Kidney (tissue), 14 donors: ENCODE results near the gene LCAT. TPM values are rescaled to one million over a fixed set of nuclear protein-coding genes. Genes with fewer than 3 reads are reported as not detected.

Source experiments
- DNase-seq, 5 donors: peaks; one replicate each; pipeline ENCODE4 v3.0.0-alpha.2; 2013 to 2020
- FAIRE-seq: peaks from 2 replicates; lab custom pipeline; 2012; peaks lifted over from hg19 to GRCh38; lab: Jason Lieb, UNC
- H3K27ac ChIP-seq, 2 donors: one replicate each; pipeline ENCODE4 v1.7.0; 2013; ENCODE audit warnings: low read depth in 2 of 2, low read length in 2 of 2, inconsistent platforms in 1 of 2
- H3K27me3 ChIP-seq: one replicate; pipeline ENCODE4 v1.7.1; 2013; ENCODE audit warnings: low read length, inconsistent platforms; ENCODE audit not compliant: control insufficient read depth, insufficient read depth
- H3K36me3 ChIP-seq, 3 donors: one replicate each; pipeline versions ENCODE4 v1.7.0 to v1.7.1; 2013; ENCODE audit warnings: low read length in 3 of 3, control low read depth in 1 of 3, inconsistent platforms in 1 of 3; ENCODE audit not compliant: insufficient read depth in 3 of 3, control insufficient read depth in 2 of 3
- H3K4me1 ChIP-seq, 3 donors: one replicate each; pipeline versions ENCODE4 v1.7.0 to v1.7.1; 2013; ENCODE audit warnings: low read length in 3 of 3, inconsistent platforms in 1 of 3, low read depth in 1 of 3; ENCODE audit not compliant: control insufficient read depth in 2 of 3, insufficient read depth in 2 of 3
- H3K4me3 ChIP-seq, 3 donors: one replicate each; pipeline versions ENCODE4 v1.7.0 to v1.8.1; 2013; ENCODE audit warnings: low read length in 3 of 3, control low read depth in 1 of 3, inconsistent platforms in 1 of 3
- H3K9ac ChIP-seq, 3 donors: one replicate each; pipeline versions ENCODE4 v1.7.0 to v1.7.1; 2013; ENCODE audit warnings: low read length in 3 of 3, control low read depth in 1 of 3, inconsistent platforms in 1 of 3
- H3K9me3 ChIP-seq, 3 donors: one replicate each; pipeline versions ENCODE4 v1.7.0 to v1.7.1; 2013; ENCODE audit warnings: low read length in 3 of 3, control low read depth in 1 of 3, inconsistent platforms in 1 of 3; ENCODE audit not compliant: control insufficient read depth in 2 of 3, insufficient read depth in 1 of 3
- intact Hi-C: fragments of 100-400 bp; cut with DNase I; formaldehyde crosslinking; loops from one replicate; pipeline ENCODE4 v1.11.1; 2022
- polyA plus RNA-seq: library from polyadenylated mRNA; stranded (reverse); fragments of 350-450 nt; fragmentation: Illumina TruSeq; extraction: RNeasy Lipid Tissue Mini Kit (QIAGEN cat#74804); gene quantifications from one replicate; pipeline ENCODE4 v1.2.3, GENCODE V29; 2014; ENCODE audit warnings: low read depth, low replicate concordance; ENCODE audit not compliant: insufficient read depth
- total RNA-seq: library from RNA; stranded (reverse); fragmentation: NEBNext Ultra II Directional; extraction: Animal tissue kit (Norgen Biotek cat#: 25700); gene quantifications from one replicate; pipeline ENCODE4 v1.2.1, GENCODE V29; 2021
- TF ChIP-seq, protein P1 (sequence below): IDR thresholded peaks from 3 replicates; pipeline ENCODE4 v1.5.1; 2012; ENCODE audit warnings: mild to moderate bottlenecking, moderate library complexity, borderline replicate concordance; ENCODE audit not compliant: insufficient read depth; ENCODE audit errors: extremely low read depth
- donor health status: control.
- donor health status: control.
- donor health status: control.
- donor health status: control.
- donor health status: control.
- donor health status: DM: yes; HTN: yes; CAD: no.
- donor health status: Normal renal cell carcinoma (clear cell type).

Gene LCAT
- total and polyA plus RNA-seq, 2 donors from 2014 or later: 10.2 to 27.4 TPM

DNA sequence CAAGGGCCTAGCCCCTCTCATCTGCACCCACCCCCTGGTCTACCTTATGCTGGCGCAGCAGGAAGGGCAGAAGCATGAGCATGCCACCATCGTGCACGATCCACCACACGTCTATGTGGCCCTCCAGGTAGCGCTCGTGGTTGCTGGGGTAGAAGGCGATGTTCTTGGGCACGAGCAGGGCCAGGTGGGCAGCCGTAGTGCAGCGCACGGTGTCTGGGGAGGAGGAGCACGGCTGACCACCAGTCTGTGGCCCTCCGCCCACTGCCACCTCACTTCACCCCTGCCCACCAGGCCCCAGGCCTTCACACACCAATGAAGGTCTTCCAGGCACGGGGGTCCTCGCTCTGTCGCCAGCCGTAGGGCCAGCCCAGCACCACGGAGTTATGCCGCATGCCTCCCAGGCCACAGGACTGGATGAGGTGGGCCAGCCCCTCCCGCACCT, 2.2 kb upstream of the LCAT start:
- DNase-seq (peak in 1 of 5 donors; percentile 63), FAIRE-seq (no peak)
- Histone ChIP-seq H3K27me3 (no peaks in the 10 kb centered on the region), H3K4me1 (no peaks in the 10 kb centered on the region), H3K9ac (no peak overlapping the region), H3K4me3 (no peak overlapping the region), H3K27ac (no peak overlapping the region), H3K9me3 (no peaks in the 10 kb centered on the region), H3K36me3 (peaks cover 0 to 52% (median 9%) of the 10 kb centered on the region in 3 donors)
- intact Hi-C loops: no loop called here
- TF ChIP-seq, protein P1, sequence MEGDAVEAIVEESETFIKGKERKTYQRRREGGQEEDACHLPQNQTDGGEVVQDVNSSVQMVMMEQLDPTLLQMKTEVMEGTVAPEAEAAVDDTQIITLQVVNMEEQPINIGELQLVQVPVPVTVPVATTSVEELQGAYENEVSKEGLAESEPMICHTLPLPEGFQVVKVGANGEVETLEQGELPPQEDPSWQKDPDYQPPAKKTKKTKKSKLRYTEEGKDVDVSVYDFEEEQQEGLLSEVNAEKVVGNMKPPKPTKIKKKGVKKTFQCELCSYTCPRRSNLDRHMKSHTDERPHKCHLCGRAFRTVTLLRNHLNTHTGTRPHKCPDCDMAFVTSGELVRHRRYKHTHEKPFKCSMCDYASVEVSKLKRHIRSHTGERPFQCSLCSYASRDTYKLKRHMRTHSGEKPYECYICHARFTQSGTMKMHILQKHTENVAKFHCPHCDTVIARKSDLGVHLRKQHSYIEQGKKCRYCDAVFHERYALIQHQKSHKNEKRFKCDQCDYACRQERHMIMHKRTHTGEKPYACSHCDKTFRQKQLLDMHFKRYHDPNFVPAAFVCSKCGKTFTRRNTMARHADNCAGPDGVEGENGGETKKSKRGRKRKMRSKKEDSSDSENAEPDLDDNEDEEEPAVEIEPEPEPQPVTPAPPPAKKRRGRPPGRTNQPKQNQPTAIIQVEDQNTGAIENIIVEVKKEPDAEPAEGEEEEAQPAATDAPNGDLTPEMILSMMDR: no peak

DNA sequence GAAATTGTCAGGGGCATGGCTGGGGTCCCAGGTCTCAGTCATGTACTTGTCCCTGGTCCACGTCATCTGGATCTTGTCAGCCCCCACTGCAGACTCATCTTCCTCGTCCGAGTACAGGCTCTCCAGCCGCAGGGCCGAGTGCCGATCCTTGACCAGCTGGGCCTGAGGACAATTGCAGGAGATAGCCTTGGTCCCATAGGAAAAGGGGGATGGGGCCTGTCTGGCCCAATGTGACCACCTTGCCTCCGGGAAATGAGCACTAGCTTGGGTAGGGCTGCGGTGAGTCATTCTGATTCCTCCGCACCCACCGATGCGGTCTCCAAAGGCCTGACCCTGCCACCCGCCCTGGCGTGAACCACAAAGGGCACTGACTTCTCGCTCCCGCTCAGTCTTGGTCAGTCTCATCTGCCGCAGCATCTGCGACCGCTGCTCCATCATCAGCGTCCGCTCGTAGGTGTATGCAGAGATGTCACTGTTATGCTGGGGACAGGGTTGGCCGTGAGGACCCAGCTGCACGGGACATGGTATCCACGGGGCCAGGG, 1.5 kb upstream of the LCAT start:
- Histone ChIP-seq H3K36me3 (peaks cover 0 to 45% (median 9%) of the 10 kb centered on the region in 3 donors), H3K4me1 (no peaks in the 10 kb centered on the region), H3K27ac (no peak overlapping the region), H3K27me3 (no peaks in the 10 kb centered on the region), H3K9ac (no peak overlapping the region), H3K9me3 (no peaks in the 10 kb centered on the region), H3K4me3 (no peak overlapping the region)
- intact Hi-C loops: no loop called here
- DNase-seq: peak in 1 of 5 donors; percentile 72
- no peak for FAIRE-seq
- TF ChIP-seq, protein P1: no peak

DNA sequence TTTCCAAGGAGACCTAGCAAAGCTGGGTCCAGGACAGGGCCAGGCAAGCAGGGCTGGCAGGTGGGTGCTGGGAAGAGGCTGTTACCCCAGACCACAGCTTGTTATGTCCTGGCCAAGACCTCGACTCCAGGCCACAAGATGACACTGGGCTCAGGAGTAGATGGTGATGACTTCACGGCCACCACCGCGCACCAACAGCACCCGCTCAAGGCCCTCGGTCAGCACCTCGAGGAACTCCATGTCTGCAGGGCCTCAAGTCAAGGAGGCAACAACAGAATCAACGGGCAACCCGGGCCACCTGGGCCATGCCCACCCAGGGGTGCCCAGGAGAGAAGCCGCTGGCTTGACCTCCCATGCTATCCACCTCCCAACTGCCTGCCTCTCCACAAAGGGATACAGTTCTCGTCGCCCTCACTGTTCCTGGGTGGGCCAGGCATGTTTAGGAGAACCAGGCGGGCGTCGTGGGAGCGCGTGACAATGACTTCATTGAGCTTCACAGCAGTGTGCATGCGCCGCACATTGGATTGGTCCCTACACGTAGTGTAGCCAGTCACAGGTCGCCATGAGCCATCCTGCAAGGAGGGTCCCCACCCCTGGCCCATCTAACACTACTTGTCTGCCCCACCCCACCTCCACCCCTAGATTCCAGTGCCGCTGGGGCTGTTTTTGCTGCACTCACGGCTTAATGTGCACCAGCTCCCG, 921 bp upstream of the LCAT start:
- H3K9ac ChIP-seq: no peak overlapping the region
- no peaks in the 10 kb centered on the region for H3K27me3 ChIP-seq
- intact Hi-C loops: no loop called here
- DNase-seq: no peak
- H3K4me1 ChIP-seq: peaks cover 0 to 6% (median 0%) of the 10 kb centered on the region in 3 donors
- no peak for FAIRE-seq
- peaks cover 0 to 40% (median 9%) of the 10 kb centered on the region in 3 donors for H3K36me3 ChIP-seq
- H3K27ac ChIP-seq: no peak overlapping the region
- TF ChIP-seq, protein P1: no peak
- H3K4me3 ChIP-seq: no peak overlapping the region
- H3K9me3 ChIP-seq: no peaks in the 10 kb centered on the region
